ENCODE data around the gene GABBR2.

- TF ChIP-seq GATA3 (IDR thresholded peaks at IDR 0.05; ENCODE audit: low read depth, low read length): no peak
- no peak for TF ChIP-seq GATA2 (IDR thresholded peaks at IDR 0.05; ENCODE audit: low read depth, low read length)
Observed at GRCh38 chr9:98743329-98743728, 34.6 kb upstream of the GABBR2 start.
